ENCODE measurements around the gene PARD3. TPM values are rescaled to one million over a fixed set of nuclear protein-coding genes. Genes with fewer than 3 reads are reported as not detected.
"Not testable (repeated sequence)": the region's sequence is repeated elsewhere in the genome, so short reads cannot be mapped to it uniquely, and the experiment has no call there.

The PARD3 gene
- polyA plus RNA-seq, 3 donors from 2014 or later = 0.72 TPM; not detected in 2

DNA sequence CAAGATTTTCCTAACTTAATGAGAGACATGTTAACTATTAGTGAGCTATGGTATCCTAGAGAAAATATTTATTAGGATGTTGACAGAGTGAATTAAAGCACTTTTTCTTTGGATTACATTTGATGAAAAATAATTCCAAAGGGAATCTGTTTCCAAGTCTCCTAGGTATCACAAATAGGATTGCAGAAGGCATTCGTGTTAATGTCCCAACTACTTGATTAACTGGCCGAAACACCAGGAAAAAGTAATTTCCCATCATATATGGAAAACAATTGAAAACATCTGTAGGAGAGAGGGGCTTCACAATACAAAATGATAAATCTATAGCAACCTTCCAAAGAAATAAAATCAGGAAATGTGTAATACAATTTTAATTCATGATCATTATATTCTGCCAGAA is 406.7 kb downstream of the PARD3 start:
- H3K4me3 Mint-ChIP-seq = no peak overlapping the region
- no peak overlapping the region for H3K27ac Mint-ChIP-seq
- H3K9me3 Mint-ChIP-seq = no peaks in the 10 kb centered on the region
- no peaks in the 10 kb centered on the region for H3K4me1 Mint-ChIP-seq
- H3K36me3 Mint-ChIP-seq = no peaks in the 10 kb centered on the region
- DNase-seq = no peak
- peaks cover 0 to 2% (median 2%) of the 10 kb centered on the region in 3 donors for H3K27me3 Mint-ChIP-seq (ENCODE audit: low read depth in 3 of 3)

DNA sequence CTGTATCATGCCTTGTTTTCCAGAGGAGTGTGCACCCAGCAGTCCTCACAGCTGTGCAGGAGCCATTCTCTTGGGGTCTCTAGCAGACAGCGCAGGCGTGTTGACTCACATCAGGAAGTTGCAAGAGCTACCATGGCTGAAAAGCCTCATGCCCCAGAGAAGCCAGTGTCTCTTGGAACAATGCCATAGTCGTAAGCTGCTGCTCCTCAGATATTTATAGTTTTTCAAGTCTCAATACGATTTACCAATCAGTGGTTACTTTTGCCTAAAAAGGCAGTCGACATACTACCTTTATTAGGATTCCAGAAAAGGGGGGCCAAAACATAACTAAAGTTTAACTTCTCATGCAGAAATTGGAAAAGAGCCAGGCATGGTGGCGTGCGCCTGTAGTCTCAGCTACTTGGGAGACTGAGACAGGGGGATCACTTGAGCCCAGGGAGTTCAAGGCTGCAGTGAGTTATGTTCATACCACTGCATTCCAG is 407.7 kb downstream of the PARD3 start:
- peaks cover 0 to 2% (median 2%) of the 10 kb centered on the region in 3 donors for H3K27me3 Mint-ChIP-seq (ENCODE audit: low read depth in 3 of 3)
- DNase-seq = no peak

DNA sequence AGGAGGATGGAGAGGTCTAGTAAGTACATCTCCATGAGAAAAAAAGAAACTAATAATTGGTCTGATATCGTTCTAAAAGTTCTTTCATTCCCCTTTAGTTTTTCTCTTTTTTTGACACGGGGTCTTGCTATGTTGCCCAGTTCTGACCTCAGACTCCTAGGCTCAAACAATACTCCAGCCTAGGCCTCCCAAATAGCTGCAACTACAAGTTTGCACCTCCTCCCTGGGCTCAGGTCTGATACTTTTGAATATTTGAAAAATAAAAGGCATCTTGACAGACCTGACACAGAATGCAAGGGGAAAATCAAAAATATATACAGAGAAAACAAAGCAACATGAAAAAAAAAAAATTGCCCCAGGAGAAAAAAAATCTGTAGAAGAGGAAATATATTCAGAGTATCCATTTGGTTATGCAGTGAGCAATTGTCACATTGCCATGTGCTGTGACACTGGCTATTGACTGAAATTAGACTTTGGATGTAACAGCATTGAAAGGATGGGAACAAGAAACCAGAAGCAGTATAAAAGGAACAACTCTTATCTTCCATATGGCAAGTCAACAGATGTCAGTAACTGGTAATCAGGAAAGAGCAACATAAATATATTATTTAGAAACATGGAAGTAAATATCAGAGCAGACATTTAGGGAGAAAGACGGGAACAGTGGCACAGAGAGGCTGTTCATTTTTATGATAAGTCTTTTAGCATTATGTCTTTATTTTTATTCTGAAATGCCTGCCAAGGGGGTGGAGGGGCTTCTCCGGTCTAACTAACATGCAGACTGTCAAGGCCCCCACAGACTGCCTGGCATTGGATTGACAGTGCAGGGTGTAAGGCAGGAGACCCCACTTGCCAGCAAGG is 408.4 kb downstream of the PARD3 start:
- Mint-ChIP-seq H3K4me3 (no peak overlapping the region), H3K27ac (no peak overlapping the region), H3K27me3 (ENCODE audit: low read depth in 3 of 3) (peaks cover 0 to 2% (median 2%) of the 10 kb centered on the region in 3 donors), H3K36me3 (no peaks in the 10 kb centered on the region), H3K4me1 (no peaks in the 10 kb centered on the region), H3K9me3 (no peaks in the 10 kb centered on the region)
- DNase-seq = no peak

More for the DNA sequence above, 407.7 kb downstream of the PARD3 start:
- no peak overlapping the region for H3K27ac Mint-ChIP-seq
- H3K4me3 Mint-ChIP-seq = no peak overlapping the region
- no peaks in the 10 kb centered on the region for H3K4me1 Mint-ChIP-seq
- H3K9me3 Mint-ChIP-seq = no peaks in the 10 kb centered on the region
- H3K36me3 Mint-ChIP-seq = no peaks in the 10 kb centered on the region

DNA sequence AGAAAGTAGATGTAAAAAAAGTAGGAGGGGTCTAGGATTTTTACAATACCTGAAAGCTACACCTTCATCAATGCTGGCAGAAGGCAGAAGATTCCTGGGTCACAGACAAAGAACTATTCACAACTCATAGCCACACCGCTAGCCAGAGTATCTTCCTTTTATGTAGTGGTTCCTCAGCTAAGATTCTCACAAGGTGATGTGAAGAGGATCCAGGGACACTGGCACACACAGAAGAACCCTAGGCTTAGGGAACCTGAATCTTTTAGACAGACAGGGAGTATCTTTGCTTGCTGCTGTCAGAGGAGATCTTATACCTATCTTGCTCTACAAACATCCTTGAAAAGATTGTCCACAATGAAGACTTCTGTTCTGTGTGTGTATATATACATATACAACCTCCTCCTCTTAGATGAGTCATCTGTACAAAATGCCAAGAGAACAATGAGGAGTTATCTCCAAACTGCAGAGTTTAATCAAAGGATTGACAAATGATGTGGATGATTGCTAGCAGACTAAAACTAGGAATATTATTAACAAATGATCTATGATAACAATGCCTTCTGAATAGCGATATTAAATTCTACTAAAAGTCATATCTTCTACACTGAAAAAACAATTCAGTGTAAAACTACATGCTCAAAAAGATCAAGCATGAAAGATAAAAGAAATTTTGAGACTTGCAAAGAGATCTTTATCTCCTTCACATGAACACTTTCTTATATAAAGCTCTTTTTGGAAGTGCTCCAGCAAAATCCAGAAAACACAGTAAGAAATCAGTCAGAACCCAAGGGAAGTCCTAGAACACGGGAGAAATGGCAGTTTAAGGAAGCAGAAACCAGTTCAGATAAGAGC is 409.3 kb downstream of the PARD3 start:
- Mint-ChIP-seq H3K4me3 (no peak overlapping the region), H3K36me3 (no peaks in the 10 kb centered on the region), H3K27me3 (ENCODE audit: low read depth in 3 of 3) (peaks cover 0 to 2% (median 2%) of the 10 kb centered on the region in 3 donors), H3K27ac (no peak overlapping the region), H3K9me3 (no peaks in the 10 kb centered on the region), H3K4me1 (no peaks in the 10 kb centered on the region)
- no peak for DNase-seq

DNA sequence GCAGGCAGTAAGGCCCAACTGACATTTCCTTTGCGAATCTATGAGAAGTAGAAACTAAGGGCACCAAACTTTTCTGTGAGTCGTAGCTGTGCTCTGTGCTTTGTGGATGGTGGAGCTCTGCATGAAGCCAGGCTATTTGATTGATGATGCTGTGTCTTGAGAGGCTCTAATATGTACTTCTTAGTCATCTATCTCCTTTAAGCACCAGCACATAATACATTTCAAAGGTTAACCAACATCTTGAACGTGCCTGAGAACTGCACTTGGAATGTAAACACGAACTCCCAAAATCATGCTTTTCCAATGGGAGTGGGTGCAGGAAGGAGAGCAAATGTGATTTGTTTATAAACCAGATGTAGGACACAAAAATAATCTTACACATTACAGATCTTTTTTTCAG is 411.6 kb downstream of the PARD3 start:
- Mint-ChIP-seq H3K27me3 (ENCODE audit: low read depth in 3 of 3) (peaks cover 2 to 4% (median 2%) of the 10 kb centered on the region in 3 donors), H3K36me3 (no peaks in the 10 kb centered on the region), H3K4me1 (no peaks in the 10 kb centered on the region), H3K9me3 (no peaks in the 10 kb centered on the region), H3K27ac (no peak overlapping the region), H3K4me3 (no peak overlapping the region)
- DNase-seq = no peak

DNA sequence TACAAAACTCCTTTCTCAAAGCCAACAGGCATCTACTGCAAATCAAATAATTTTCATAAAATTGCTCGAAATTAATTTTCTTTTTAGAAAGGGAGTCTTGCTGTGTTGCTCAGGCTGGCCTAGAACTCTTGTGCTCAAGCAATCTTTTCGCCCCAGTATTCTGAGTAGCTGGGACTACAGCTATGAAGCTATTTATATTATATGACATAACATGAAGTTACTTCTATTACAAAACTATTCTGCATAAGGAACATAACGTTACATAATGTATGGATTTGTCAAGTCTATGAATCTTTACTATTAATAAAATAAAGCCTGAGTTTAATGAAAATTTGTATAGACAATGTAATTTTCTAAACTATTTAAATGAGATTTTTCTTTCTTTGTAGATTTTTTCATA is 415.0 kb downstream of the PARD3 start:
- no peak for DNase-seq
- no peak overlapping the region for H3K27ac Mint-ChIP-seq
- no peaks in the 10 kb centered on the region for H3K4me1 Mint-ChIP-seq

DNA sequence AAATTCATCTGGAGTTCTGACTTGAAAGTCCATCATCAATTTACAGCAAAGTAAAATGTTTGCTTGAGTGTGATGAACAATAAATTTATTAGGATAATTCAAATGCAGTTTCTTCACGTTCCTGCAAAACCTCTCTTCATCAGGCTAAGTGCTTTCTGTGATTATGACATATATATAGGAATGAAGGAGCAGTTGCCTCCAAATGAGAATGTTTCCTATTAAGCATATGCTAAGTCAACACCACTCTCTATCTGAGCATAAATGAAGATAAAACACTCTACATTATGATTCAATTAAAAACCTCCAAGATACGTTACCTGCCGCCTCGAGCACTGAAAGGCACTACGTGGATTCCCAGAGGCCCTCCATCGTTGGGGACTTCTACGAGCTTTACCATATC is 416.1 kb downstream of the PARD3 start:
- no peak for DNase-seq
- Mint-ChIP-seq H3K4me3 (no peak overlapping the region), H3K9me3 (no peaks in the 10 kb centered on the region), H3K4me1 (no peaks in the 10 kb centered on the region), H3K36me3 (no peaks in the 10 kb centered on the region), H3K27me3 (ENCODE audit: low read depth in 3 of 3) (peaks cover 2 to 4% (median 3%) of the 10 kb centered on the region in 3 donors), H3K27ac (no peak overlapping the region)

More for the DNA sequence above, 415.0 kb downstream of the PARD3 start:
- Mint-ChIP-seq H3K27me3 (ENCODE audit: low read depth in 3 of 3) (peaks cover 3 to 4% (median 3%) of the 10 kb centered on the region in 3 donors), H3K36me3 (no peaks in the 10 kb centered on the region), H3K4me3 (no peak overlapping the region), H3K9me3 (no peaks in the 10 kb centered on the region)

DNA sequence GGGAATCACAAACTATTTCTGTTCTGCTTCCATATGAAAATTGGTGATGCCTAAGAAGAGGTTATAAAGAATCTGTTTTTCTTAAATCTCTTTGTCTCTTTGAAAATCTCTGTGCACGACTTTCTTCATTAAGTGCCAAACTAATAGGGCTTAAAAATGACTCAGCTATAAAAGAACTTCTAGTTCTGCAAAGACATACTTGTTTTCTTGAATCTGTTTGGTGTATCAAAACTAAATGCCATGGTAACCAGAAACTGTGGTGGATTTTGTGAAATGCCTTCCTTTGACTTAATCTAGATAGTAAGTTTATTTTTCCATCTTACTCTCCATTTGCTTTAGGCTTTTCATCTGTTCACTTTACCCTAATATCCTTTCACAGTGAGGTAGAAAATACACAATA is 417.8 kb downstream of the PARD3 start:
- Mint-ChIP-seq H3K9me3 (no peaks in the 10 kb centered on the region), H3K27me3 (ENCODE audit: low read depth in 3 of 3) (peaks cover 2 to 6% (median 4%) of the 10 kb centered on the region in 3 donors), H3K4me1 (no peaks in the 10 kb centered on the region), H3K4me3 (no peak overlapping the region), H3K27ac (no peak overlapping the region), H3K36me3 (no peaks in the 10 kb centered on the region)
- no peak for DNase-seq

DNA sequence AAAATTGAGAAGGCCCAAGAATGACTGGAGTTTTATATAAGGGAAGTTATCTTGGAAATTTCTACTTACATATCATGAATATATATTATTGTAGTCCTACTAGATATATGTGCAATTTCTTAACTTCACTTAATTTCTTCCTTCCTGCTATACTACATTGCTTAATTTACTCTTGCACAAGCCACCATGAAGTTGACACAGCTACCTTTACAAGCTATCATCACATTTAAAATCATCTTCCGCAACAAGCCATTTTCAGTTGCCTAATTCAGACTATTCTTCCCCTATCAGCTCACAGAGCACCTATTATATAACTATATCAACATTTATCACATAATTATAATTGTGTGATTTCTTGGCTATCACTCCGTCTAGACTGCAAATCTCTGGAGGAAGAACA is 418.4 kb downstream of the PARD3 start:
- no peak overlapping the region for H3K4me3 Mint-ChIP-seq
- peaks cover 2 to 6% (median 4%) of the 10 kb centered on the region in 3 donors for H3K27me3 Mint-ChIP-seq (ENCODE audit: low read depth in 3 of 3)
- no peak for DNase-seq
- H3K4me1 Mint-ChIP-seq = no peaks in the 10 kb centered on the region
- H3K9me3 Mint-ChIP-seq = no peaks in the 10 kb centered on the region
- H3K36me3 Mint-ChIP-seq = no peaks in the 10 kb centered on the region
- H3K27ac Mint-ChIP-seq = no peak overlapping the region

DNA sequence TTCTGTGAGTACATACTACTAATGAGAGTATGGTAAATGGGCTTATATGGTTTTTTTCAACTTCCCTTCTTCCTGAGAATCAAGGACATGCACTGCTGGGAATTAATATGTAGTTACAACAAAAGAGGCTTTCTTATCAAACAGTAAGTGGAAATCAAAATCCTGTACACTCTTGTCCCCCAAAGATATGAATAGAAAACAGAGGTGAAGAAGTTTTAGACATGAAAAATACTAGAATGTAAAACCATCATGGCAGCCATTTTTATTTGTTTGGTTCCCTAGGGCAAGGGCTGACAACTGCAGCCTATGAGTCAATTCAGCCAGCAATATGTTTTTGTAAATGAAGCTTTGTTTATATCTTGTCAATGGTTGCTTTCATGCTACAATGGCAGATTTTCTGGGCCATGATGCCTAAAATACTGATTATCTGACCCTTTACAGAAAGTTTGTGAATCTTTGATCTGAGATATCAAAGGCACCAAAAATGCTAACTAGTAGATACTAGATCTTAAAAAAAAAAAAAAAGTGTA is 422.4 kb downstream of the PARD3 start:
- no peak for DNase-seq
- H3K9me3 Mint-ChIP-seq = no peaks in the 10 kb centered on the region
- H3K27ac Mint-ChIP-seq = peak overlapping the region in 1 of 6 donors; percentile 3
- peaks cover 0 to 8% (median 2%) of the 10 kb centered on the region in 3 donors for H3K27me3 Mint-ChIP-seq (ENCODE audit: low read depth in 3 of 3)
- no peaks in the 10 kb centered on the region for H3K4me1 Mint-ChIP-seq
- H3K36me3 Mint-ChIP-seq = no peaks in the 10 kb centered on the region
- H3K4me3 Mint-ChIP-seq = no peak overlapping the region

DNA sequence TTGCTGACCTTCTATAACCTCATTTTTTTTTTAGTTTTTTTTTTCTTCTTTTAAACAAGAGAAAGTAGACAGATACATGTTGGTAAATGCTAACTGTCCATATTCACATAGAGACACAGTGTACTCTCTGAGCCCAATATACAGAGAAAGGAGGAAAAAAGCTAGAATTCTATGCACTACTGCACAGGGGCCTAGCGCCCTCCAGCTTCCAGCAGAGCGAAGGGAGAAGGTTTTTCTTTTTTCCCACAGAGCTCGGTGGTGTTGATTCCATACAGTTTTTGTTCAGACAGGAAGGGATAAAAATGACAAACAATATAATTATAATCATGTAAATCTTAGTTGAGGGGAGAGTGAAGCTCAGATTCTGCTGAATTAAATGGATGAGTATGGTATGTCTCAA is 423.9 kb downstream of the PARD3 start:
- not testable (repeated sequence) for H3K4me3 Mint-ChIP-seq

DNA sequence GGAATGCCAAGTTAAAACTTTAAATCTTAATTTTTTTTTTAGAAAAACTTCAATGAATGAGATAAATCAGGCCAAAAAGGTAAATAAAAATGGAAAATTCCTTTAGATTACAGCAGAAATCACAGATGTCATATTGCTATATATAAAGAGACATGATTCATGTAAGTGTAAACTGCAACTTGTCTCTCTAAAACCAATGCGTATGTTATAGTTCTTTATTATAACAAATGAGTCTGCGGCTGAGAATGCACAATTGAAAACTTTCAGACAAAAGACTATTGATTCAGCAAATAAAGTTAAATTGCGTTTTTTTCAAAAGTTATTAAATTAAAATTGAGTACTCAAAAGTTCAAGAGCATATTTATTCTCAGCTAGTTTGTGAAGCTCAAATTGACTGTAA is 425.3 kb downstream of the PARD3 start:
- no peaks in the 10 kb centered on the region for H3K9me3 Mint-ChIP-seq
- H3K4me1 Mint-ChIP-seq = no peaks in the 10 kb centered on the region
- no peak overlapping the region for H3K27ac Mint-ChIP-seq
- H3K4me3 Mint-ChIP-seq = no peak overlapping the region
- no peaks in the 10 kb centered on the region for H3K36me3 Mint-ChIP-seq
- DNase-seq = no peak
- H3K27me3 Mint-ChIP-seq (ENCODE audit: low read depth in 3 of 3) = peaks cover 0 to 5% (median 0%) of the 10 kb centered on the region in 3 donors

More for the DNA sequence above, 423.9 kb downstream of the PARD3 start:
- H3K27ac Mint-ChIP-seq; H3K36me3 Mint-ChIP-seq; DNase-seq; H3K27me3 Mint-ChIP-seq (ENCODE audit: low read depth in 3 of 3); H3K4me1 Mint-ChIP-seq; H3K9me3 Mint-ChIP-seq: not testable (repeated sequence)

DNA sequence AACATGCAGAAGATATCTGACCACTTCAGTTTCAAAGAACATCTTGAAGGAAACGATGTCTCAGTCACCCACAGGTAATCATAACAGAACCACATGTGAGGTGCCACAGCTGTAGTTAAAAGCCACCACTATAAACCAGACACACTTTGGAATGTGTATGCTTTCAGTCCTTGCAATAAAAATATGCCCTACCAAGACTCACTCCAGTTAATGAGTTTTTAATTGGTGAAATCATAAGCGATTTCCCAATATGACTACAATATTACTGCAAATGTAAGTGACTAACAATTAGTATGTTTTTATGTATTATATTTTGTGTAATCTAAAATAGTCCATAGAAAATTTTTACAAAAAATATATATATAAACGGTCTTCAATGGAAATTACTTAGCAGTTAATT is 428.2 kb downstream of the PARD3 start:
- H3K36me3 Mint-ChIP-seq = no peaks in the 10 kb centered on the region

DNA sequence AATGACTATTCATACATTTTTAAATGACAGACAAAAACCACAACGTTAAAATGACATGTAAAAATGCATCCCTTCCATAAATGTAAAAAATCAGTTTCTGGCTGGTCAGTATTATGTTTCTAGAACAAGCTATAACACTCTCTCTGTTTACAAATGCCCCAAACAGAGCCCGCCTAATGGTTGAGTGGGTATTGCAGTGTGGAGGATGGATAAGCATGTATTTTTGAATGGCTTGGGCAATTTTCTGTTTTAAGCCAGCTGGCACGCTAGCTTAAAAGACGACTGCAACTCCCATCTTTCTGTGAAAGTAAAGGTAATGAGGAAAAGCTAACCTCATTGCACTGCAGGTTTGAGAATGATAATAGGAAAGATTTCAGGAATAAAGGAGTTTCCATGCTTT is 430.7 kb downstream of the PARD3 start:
- H3K4me1 Mint-ChIP-seq = no peaks in the 10 kb centered on the region
- H3K36me3 Mint-ChIP-seq = no peaks in the 10 kb centered on the region
- no peaks in the 10 kb centered on the region for H3K9me3 Mint-ChIP-seq
- no peak overlapping the region for H3K4me3 Mint-ChIP-seq
- no peak for DNase-seq
- peaks cover 0 to 3% (median 0%) of the 10 kb centered on the region in 3 donors for H3K27me3 Mint-ChIP-seq (ENCODE audit: low read depth in 3 of 3)
- H3K27ac Mint-ChIP-seq = no peak overlapping the region

More for the DNA sequence above, 428.2 kb downstream of the PARD3 start:
- Mint-ChIP-seq H3K27ac (no peak overlapping the region), H3K4me1 (no peaks in the 10 kb centered on the region), H3K27me3 (ENCODE audit: low read depth in 3 of 3) (peaks cover 0 to 3% (median 0%) of the 10 kb centered on the region in 3 donors), H3K9me3 (no peaks in the 10 kb centered on the region), H3K4me3 (no peak overlapping the region)
- DNase-seq = no peak
